H1 (cell line): ENCODE measurements around the gene UGT1A7. TPM values are rescaled to one million over a fixed set of nuclear protein-coding genes. Genes with fewer than 3 reads are reported as not detected.

Experiments used
- BCL11A ChIP-seq, 2 experiments: IDR thresholded peaks; one replicate each; pipeline ENCODE4 v1.6.1; 2011; ENCODE audit warnings: low read depth in 2 of 2, low read length in 2 of 2, mild to moderate bottlenecking in 2 of 2
- EGR1 ChIP-seq: IDR thresholded peaks from 2 replicates; pipeline ENCODE4 v1.6.1; 2011; ENCODE audit warnings: low read depth, low read length, borderline replicate concordance
- KDM5A ChIP-seq: fragments of 200-600 bp; IDR thresholded peaks from 2 replicates; pipeline ENCODE4 v1.7.1; 2012; ENCODE audit warnings: mild to moderate bottlenecking, low read length, inconsistent platforms, mixed read lengths
- SIX5 ChIP-seq: IDR thresholded peaks from 2 replicates; pipeline ENCODE4 v1.6.1; 2011; ENCODE audit warnings: mild to moderate bottlenecking, low read depth, low read length
- SP4 ChIP-seq: IDR thresholded peaks from 2 replicates; pipeline ENCODE4 v1.6.1; 2012; ENCODE audit warnings: low read length, inconsistent platforms
- polyA plus RNA-seq, 7 experiments: library from polyadenylated mRNA; depleted of rRNA in 3 of 7; stranded (reverse) in 5 of 7; unstranded in 2 of 7; fragments of >200 nt in 5 of 7; fragments of 200-250 nt in 2 of 7; gene quantifications; 1 replicate in 5 of 7; 2 replicates in 1 of 7; 4 replicates in 1 of 7; pipeline versions ENCODE4 v1.2.1 to v1.2.3, GENCODE V29; 2011 to 2013; ENCODE audit warnings: missing spikeins in 2 of 7, mixed read lengths in 2 of 7
- total RNA-seq: library from RNA; stranded (reverse); fragmentation: NEBNext Ultra II Directional; extraction: Animal tissue kit (Norgen Biotek cat#: 25700); gene quantifications from 2 replicates; pipeline ENCODE4 v1.2.1, GENCODE V29; 2021

Gene UGT1A7
- total and polyA plus RNA-seq, 2 of the 8 experiments (the other 6 are each of a cell fraction or from before 2014, with no cell fraction given) = not detected

DNA sequence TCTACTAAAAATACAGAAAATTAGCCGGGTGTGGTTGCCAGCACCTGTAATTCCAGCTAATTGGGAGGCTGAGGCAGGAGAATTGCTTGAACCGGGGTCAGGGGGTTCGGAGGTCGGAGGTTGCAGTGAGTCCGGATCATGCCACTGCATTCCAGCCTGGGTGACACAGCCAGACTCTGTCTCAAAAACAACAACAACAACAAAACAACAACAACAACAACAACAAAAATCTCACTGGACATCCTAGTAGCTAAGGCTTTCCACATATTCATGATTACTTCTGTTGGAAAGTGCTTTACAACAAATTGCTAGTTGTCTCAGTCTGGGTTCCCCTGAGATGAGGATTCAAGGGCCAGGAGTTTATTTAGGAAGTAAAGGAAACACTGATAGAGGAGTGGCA lies 92.2 kb downstream of the UGT1A7 start (continued):
- TF ChIP-seq SIX5 (no peak), SP4 (no peak), BCL11A (IDR thresholded peaks at IDR 0.05; ENCODE audit: low read depth in 2 of 2, low read length in 2 of 2) (no peak), EGR1 (no peak), KDM5A (no peak)
